Neural cell (in vitro differentiated cells): ENCODE measurements around the gene SUPT20HL1. TPM values are rescaled to one million over a fixed set of nuclear protein-coding genes. Genes with fewer than 3 reads are reported as not detected.

Experiments
- H2AFZ ChIP-seq: fragments of 200-600, 300-800 bp; sonication (generic), shearing (Covaris generic); 2 replicates; pipeline ENCODE4 v1.6.0; 2014; ENCODE audit warnings: low read depth, mild to moderate bottlenecking, antibody characterized with exemption, low read length, moderate library complexity
- H3F3A ChIP-seq: fragments of 200-600 bp; shearing (Covaris generic); 2 replicates; pipeline ENCODE4 v1.6.1; 2016; ENCODE audit warnings: mild to moderate bottlenecking, moderate library complexity, mixed read lengths, antibody characterized with exemption, low read length; ENCODE audit not compliant: insufficient read depth, poor library complexity, severe bottlenecking
- H3K27ac ChIP-seq: fragments of 200-600, 300-800 bp; sonication (generic), shearing (Covaris generic); 2 replicates; pipeline ENCODE4 v1.5.1; 2014; ENCODE audit warnings: mild to moderate bottlenecking, low read length, moderate library complexity
- H3K27me3 ChIP-seq: fragments of 300-800, 200-600 bp; sonication (generic), shearing (Covaris generic); 2 replicates; pipeline ENCODE4 v1.6.0; 2014; ENCODE audit warnings: mild to moderate bottlenecking, low read depth, low read length, moderate library complexity; ENCODE audit not compliant: insufficient read depth
- H3K36me3 ChIP-seq: fragments of 300-800, 200-600 bp; sonication (generic), shearing (Covaris generic); 2 replicates; pipeline ENCODE4 v1.5.1; 2014; ENCODE audit warnings: mild to moderate bottlenecking, antibody characterized with exemption, low read length, moderate library complexity; ENCODE audit not compliant: insufficient read depth
- H3K4me2 ChIP-seq: fragments of 300-800, 200-600 bp; sonication (generic), shearing (Covaris generic); 2 replicates; pipeline ENCODE4 v1.6.0; 2014; ENCODE audit warnings: mild to moderate bottlenecking, low read length
- H3K4me3 ChIP-seq: fragments of 300-800, 200-600 bp; sonication (generic), shearing (Covaris generic); 2 replicates; pipeline ENCODE4 v1.5.1; 2014; ENCODE audit warnings: mild to moderate bottlenecking, low read length, moderate library complexity
- H3K79me2 ChIP-seq: fragments of 200-600 bp; shearing (Covaris generic); replicated peaks from 2 replicates; pipeline ENCODE4 v1.6.0; 2014; ENCODE audit warnings: mild to moderate bottlenecking, low read length, moderate library complexity; ENCODE audit not compliant: insufficient read depth
- H3K9ac ChIP-seq: fragments of 300-800, 200-600 bp; sonication (generic), shearing (Covaris generic); 2 replicates; pipeline ENCODE4 v1.6.1; 2016; ENCODE audit warnings: mild to moderate bottlenecking, low read length, mixed read lengths
- H3K9me2 ChIP-seq: fragments of 200-600 bp; shearing (Covaris generic); 2 replicates; pipeline ENCODE4 v1.6.1; 2016; ENCODE audit warnings: mild to moderate bottlenecking, low read length, mixed read lengths; ENCODE audit not compliant: insufficient read depth
- H3K9me3 ChIP-seq: fragments of 200-600, 300-800 bp; sonication (generic), shearing (Covaris generic); 2 replicates; pipeline ENCODE4 v1.6.1; 2016; ENCODE audit warnings: mild to moderate bottlenecking, mixed run types, low read length, moderate library complexity, mixed read lengths
- H4K20me1 ChIP-seq: fragments of 200-600 bp; shearing (Covaris generic); 2 replicates; pipeline ENCODE4 v1.6.1; 2016; ENCODE audit warnings: mild to moderate bottlenecking, mixed run types; ENCODE audit not compliant: insufficient read depth
- CTCF ChIP-seq: fragments of 450-650 bp; IDR thresholded peaks from 2 replicates; pipeline ENCODE4 v1.5.1; 2014; ENCODE audit warnings: antibody characterized with exemption, mild to moderate bottlenecking, moderate library complexity; ENCODE audit not compliant: poor library complexity, severe bottlenecking
- EP300 ChIP-seq: fragments of 450-650 bp; conservative IDR thresholded peaks from 2 replicates; pipeline ENCODE4 v1.6.1; 2014; ENCODE audit warnings: antibody characterized with exemption, mild to moderate bottlenecking, moderate library complexity; ENCODE audit not compliant: poor library complexity, severe bottlenecking
- EZH2 ChIP-seq: fragments of 200-600, 300-800 bp; shearing (Covaris generic), sonication (generic); IDR thresholded peaks from 2 replicates; pipeline ENCODE4 v1.6.1; 2014; ENCODE audit warnings: antibody characterized with exemption, low read length, borderline replicate concordance, mild to moderate bottlenecking; ENCODE audit not compliant: insufficient read depth, poor library complexity, severe bottlenecking
- MXI1 ChIP-seq: fragments of 450-650 bp; conservative IDR thresholded peaks from 2 replicates; pipeline ENCODE4 v1.6.1; 2014; ENCODE audit warnings: antibody characterized with exemption, mild to moderate bottlenecking; ENCODE audit not compliant: poor library complexity, severe bottlenecking
- POLR2AphosphoS5 ChIP-seq: IDR thresholded peaks from 2 replicates; pipeline ENCODE4 v1.6.1; 2012
- RAD21 ChIP-seq: fragments of 450-650 bp; conservative IDR thresholded peaks from 2 replicates; pipeline ENCODE4 v1.6.1; 2014; ENCODE audit warnings: antibody characterized with exemption, mild to moderate bottlenecking, moderate library complexity
- REST ChIP-seq: IDR thresholded peaks from 2 replicates; pipeline ENCODE4 v1.6.1; 2012; ENCODE audit warnings: borderline replicate concordance
- SMC3 ChIP-seq: fragments of 450-650 bp; conservative IDR thresholded peaks from 2 replicates; pipeline ENCODE4 v1.6.1; 2014; ENCODE audit warnings: antibody characterized with exemption, mild to moderate bottlenecking, moderate library complexity; ENCODE audit not compliant: poor library complexity
- TAF1 ChIP-seq: IDR thresholded peaks from 2 replicates; pipeline ENCODE4 v1.6.1; 2012; ENCODE audit warnings: low read depth
- polyA plus RNA-seq: library from polyadenylated mRNA; depleted of rRNA; stranded (reverse); fragments of >200 nt; gene quantifications from 2 replicates; pipeline ENCODE4 v1.2.3, GENCODE V29; 2014

SUPT20HL1 gene
- polyA plus RNA-seq, 1 donor from 2014 or later = not detected

GRCh38 chrX:24341795-24342194 lies 18.6 kb upstream of the SUPT20HL1 start:
- Histone ChIP-seq H3K4me2 (no peak overlapping the region), H3K4me3 (no peak overlapping the region), H4K20me1 (no peaks in the 10 kb centered on the region)

GRCh38 chrX:24343719-24344118 lies 16.7 kb upstream of the SUPT20HL1 start:
- Histone ChIP-seq H3K9me3 (no peaks in the 10 kb centered on the region), H3K9ac (no peak overlapping the region), H3K4me2 (no peak overlapping the region), H2AFZ (no peak overlapping the region), H3K79me2 (no peaks in the 10 kb centered on the region), H3K9me2 (no peaks in the 10 kb centered on the region), H3K36me3 (no peaks in the 10 kb centered on the region), H3K27ac (no peak overlapping the region), H3F3A (no peaks in the 10 kb centered on the region), H4K20me1 (no peaks in the 10 kb centered on the region), H3K4me3 (no peak overlapping the region), H3K27me3 (no peaks in the 10 kb centered on the region)
- TF ChIP-seq REST (no peak), TAF1 (no peak), EP300 (no peak), RAD21 (no peak), POLR2AphosphoS5 (no peak)

More at GRCh38 chrX:24341795-24342194, 18.6 kb upstream of the SUPT20HL1 start:
- Histone ChIP-seq H2AFZ (no peak overlapping the region), H3K9ac (no peak overlapping the region), H3K27ac (no peak overlapping the region), H3K27me3 (no peaks in the 10 kb centered on the region), H3F3A (no peaks in the 10 kb centered on the region), H3K9me3 (no peaks in the 10 kb centered on the region), H3K9me2 (no peaks in the 10 kb centered on the region), H3K79me2 (no peaks in the 10 kb centered on the region), H3K36me3 (no peaks in the 10 kb centered on the region)
- TF ChIP-seq EP300 (no peak), SMC3 (no peak), TAF1 (no peak), POLR2AphosphoS5 (no peak), MXI1 (no peak), RAD21 (no peak), REST (no peak), EZH2 (no peak), CTCF (no peak)
